Endothelial cell of umbilical vein (primary cell): ENCODE data around the gene DRICH1. TPM values are rescaled to one million over a fixed set of nuclear protein-coding genes. Genes with fewer than 3 reads are reported as not detected.

Experiments
- BruUV-seq: library from RNA; stranded (reverse); fragments of 400-500 nt; replicated peaks from 2 replicates; lab custom pipeline; 2021; lab: Mats Ljungman, UMichigan
- CTCF ChIA-PET: fragments of 300-600, 350-600 bp; sonication (Branson Sonifier 250); formaldehyde crosslinking; loops from one replicate; lab custom pipeline; 2021; ENCODE audit warnings: antibody characterized with exemption, inconsistent platforms; lab: Charles Lee
- POLR2A ChIA-PET: fragments of 300-600, 350-600 bp; sonication (Branson Sonifier 250); formaldehyde crosslinking; loops from one replicate; lab custom pipeline; 2021; ENCODE audit warnings: antibody characterized with exemption, inconsistent platforms; lab: Charles Lee
- DNase-seq: peaks from one replicate; pipeline ENCODE4 v3.0.0-alpha.2; 2011; ENCODE audit warnings: low read depth, low spot score
- FAIRE-seq: peaks from 2 replicates; lab custom pipeline; 2011; peaks lifted over from hg19 to GRCh38; lab: Jason Lieb, UNC
- H2AFZ ChIP-seq: 2 replicates; pipeline ENCODE4 v1.6.0; 2012; ENCODE audit warnings: low read depth, low read length, control low read depth, inconsistent platforms
- H3K27ac ChIP-seq: 2 replicates; pipeline ENCODE4 v1.5.1; 2011; ENCODE audit warnings: low read depth, mild to moderate bottlenecking, control low read depth, low read length, moderate library complexity; ENCODE audit not compliant: insufficient read depth
- H3K27me3 ChIP-seq, 2 experiments: 2 replicates each; pipeline versions ENCODE4 v1.6.0 to v1.6.1; 2011; ENCODE audit warnings: low read length in 2 of 2, mixed read lengths in 1 of 2; ENCODE audit not compliant: control insufficient read depth in 2 of 2, insufficient read depth in 2 of 2
- H3K36me3 ChIP-seq, 2 experiments: 2 replicates in 1 of 2; 3 replicates in 1 of 2; pipeline ENCODE4 v1.5.1; 2011; ENCODE audit warnings: low read length in 2 of 2, mild to moderate bottlenecking in 1 of 2, moderate library complexity in 1 of 2; ENCODE audit not compliant: control insufficient read depth in 2 of 2, insufficient read depth in 2 of 2; ENCODE audit errors: extremely low read depth in 1 of 2
- H3K4me1 ChIP-seq: 3 replicates; pipeline ENCODE4 v1.5.1; 2011; ENCODE audit warnings: mild to moderate bottlenecking, low read length; ENCODE audit not compliant: control insufficient read depth, insufficient read depth; ENCODE audit errors: extremely low read depth
- H3K4me2 ChIP-seq: 2 replicates; pipeline ENCODE4 v1.6.1; 2011; ENCODE audit warnings: low read length, control low read depth, mixed read lengths; ENCODE audit not compliant: insufficient read depth
- H3K4me3 ChIP-seq, 3 experiments: fragments of 200-600 bp in 1 of 3; sonication (generic), shearing (Covaris generic) in 1 of 3; replicated peaks in 1 of 3; 2 replicates each; pipeline ENCODE4 v1.5.1; 2011 to 2016; ENCODE audit warnings: control low read depth in 3 of 3, low read length in 3 of 3, mild to moderate bottlenecking in 2 of 3, inconsistent platforms in 1 of 3, low read depth in 1 of 3, moderate library complexity in 1 of 3; ENCODE audit not compliant: insufficient read depth in 1 of 3
- H3K79me2 ChIP-seq: 2 replicates; pipeline ENCODE4 v1.6.0; 2012; ENCODE audit warnings: low read length, inconsistent platforms; ENCODE audit not compliant: control insufficient read depth, insufficient read depth
- H3K9ac ChIP-seq: replicated peaks from 2 replicates; pipeline ENCODE3; 2011; ENCODE audit warnings: low read length, control low read depth; ENCODE audit not compliant: insufficient read depth; ENCODE audit errors: extremely low read depth
- H3K9me1 ChIP-seq: replicated peaks from 3 replicates; pipeline ENCODE4 v1.6.0; 2011; ENCODE audit warnings: mild to moderate bottlenecking, low read length; ENCODE audit not compliant: control insufficient read depth, insufficient read depth; ENCODE audit errors: extremely low read depth
- H3K9me3 ChIP-seq: replicated peaks from 2 replicates; pipeline ENCODE4 v1.5.1; 2012; ENCODE audit warnings: low read length, inconsistent platforms; ENCODE audit not compliant: control insufficient read depth, insufficient read depth
- H4K20me1 ChIP-seq: replicated peaks from 2 replicates; pipeline ENCODE3; 2011; ENCODE audit warnings: mild to moderate bottlenecking, low read length; ENCODE audit not compliant: control insufficient read depth, insufficient read depth; ENCODE audit errors: extremely low read depth
- CTCF ChIP-seq, 2 donors: IDR thresholded peaks; 1 replicate in 1 of 2; 2 replicates in 1 of 2; pipeline ENCODE4 v1.5.1; 2011; ENCODE audit warnings: low read length in 2 of 2, mild to moderate bottlenecking in 2 of 2, moderate library complexity in 2 of 2, control low read depth in 1 of 2, inconsistent platforms in 1 of 2, low read depth in 1 of 2; ENCODE audit not compliant: insufficient read depth in 1 of 2; ENCODE audit errors: extremely low read depth in 1 of 2
- MYC ChIP-seq: IDR thresholded peaks from one replicate; pipeline ENCODE4 v1.6.1; 2011; ENCODE audit warnings: mild to moderate bottlenecking, low read depth, low read length
- POLR2AphosphoS5 ChIP-seq: IDR thresholded peaks from 2 replicates; pipeline ENCODE4 v1.6.1; 2012; ENCODE audit warnings: low read depth, mild to moderate bottlenecking, control low read depth, low read length, moderate library complexity; ENCODE audit not compliant: insufficient read depth
- dilution Hi-C: fragments of 300-500 bp; cut with MboI; formaldehyde crosslinking; loops from one replicate; pipeline ENCODE4 v1.15.0; 2019; ENCODE audit warnings: low sequenced_read_pairs; ENCODE audit not compliant: extremely low pct_ligation_motif_present
- intact Hi-C: fragments of 100-400 bp; cut with micrococcal nuclease; formaldehyde crosslinking; loops from one replicate; pipeline ENCODE4 v1.10.0; 2022
- polyA plus RNA-seq, 4 experiments: library from polyadenylated mRNA; depleted of rRNA in 3 of 4; stranded (reverse) in 3 of 4; unstranded in 1 of 4; fragments of >200 nt; gene quantifications; 2 replicates each; pipeline versions ENCODE4 v1.2.1 to v1.2.3, GENCODE V29; 2011 to 2012; ENCODE audit warnings: missing spikeins in 1 of 4
- total RNA-seq: library from RNA; stranded (reverse); gene quantifications from 2 replicates; pipeline ENCODE4 v1.2.3, GENCODE V29; 2021
- TF ChIP-seq, protein P1 (sequence below): IDR thresholded peaks from 2 replicates; pipeline ENCODE4 v1.6.1; 2011; ENCODE audit not compliant: insufficient read depth, insufficient read length

DRICH1 gene
- total and polyA plus RNA-seq, 2 donors (not counting 3 experiments of a cell fraction or from before 2014, with no cell fraction given) = 0.25 TPM; not detected in 1

DNA sequence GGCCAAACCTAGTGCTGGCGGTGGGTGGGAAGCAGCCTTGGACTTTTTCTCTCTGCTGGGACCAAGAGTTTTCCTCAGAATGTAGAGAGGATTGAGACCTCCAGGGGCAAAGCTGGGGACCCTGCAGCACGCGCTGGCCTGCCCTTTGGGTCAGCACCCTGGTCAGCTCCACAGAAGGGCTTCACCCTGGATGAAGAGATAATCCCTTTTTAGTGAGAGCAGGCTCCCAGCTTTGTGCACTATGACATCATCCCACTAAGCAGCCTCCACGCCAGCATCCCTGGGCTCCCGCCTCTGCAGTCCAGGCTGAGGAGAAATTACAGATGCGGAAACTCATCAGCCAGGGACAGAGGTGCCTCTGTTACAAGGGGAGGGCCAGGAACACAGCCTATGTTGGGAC, 23.5 kb downstream of the DRICH1 start:
- DNase-seq (no peak), FAIRE-seq (no peak)
- Histone ChIP-seq H3K27ac (no peak overlapping the region), H3K27me3 (peaks cover under 1 to 2% of the 10 kb centered on the region in 2 experiments), H2AFZ (no peak overlapping the region), H4K20me1 (no peaks in the 10 kb centered on the region), H3K9ac (no peak overlapping the region), H3K4me2 (no peak overlapping the region), H3K4me3 (no peak overlapping the region), H3K36me3 (no peaks in the 10 kb centered on the region), H3K9me3 (no peaks in the 10 kb centered on the region), H3K9me1 (no peaks in the 10 kb centered on the region), H3K79me2 (no peaks in the 10 kb centered on the region), H3K4me1 (no peaks in the 10 kb centered on the region)
- no TSS peak for BruUV-seq
- TF ChIP-seq, protein P1, sequence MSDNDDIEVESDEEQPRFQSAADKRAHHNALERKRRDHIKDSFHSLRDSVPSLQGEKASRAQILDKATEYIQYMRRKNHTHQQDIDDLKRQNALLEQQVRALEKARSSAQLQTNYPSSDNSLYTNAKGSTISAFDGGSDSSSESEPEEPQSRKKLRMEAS = no peak
- TF ChIP-seq POLR2AphosphoS5 (no peak), CTCF (IDR thresholded peaks at IDR 0.05; ENCODE audit: extremely low read depth in 1 of 2, insufficient read depth in 1 of 2, low read depth in 1 of 2, low read length in 2 of 2) (no peak), MYC (no peak)
- CTCF ChIA-PET = interaction anchor here (4.2 kb wide), 1 partner anchor 17 kb away, joined by 12 read pairs; no protein-coding TSS in a partner anchor
- intact Hi-C loops (no loop called here), dilution Hi-C loops (no loop called here)
- POLR2A ChIA-PET = no interaction called here
